H1 (cell line): Measurements from ENCODE around the gene PRRX2. TPM values are rescaled to one million over a fixed set of nuclear protein-coding genes. Genes with fewer than 3 reads are reported as not detected.

Source experiments
- CTCF ChIA-PET: fragments of 300-600 bp; sonication (Branson Sonifier 250); formaldehyde crosslinking; loops from one replicate; lab custom pipeline; 2021; ENCODE audit not compliant: partially characterized antibody; lab: Charles Lee
- POLR2A ChIA-PET: fragments of 300-600 bp; sonication (Branson Sonifier 250); formaldehyde crosslinking; loops from one replicate; lab custom pipeline; 2021; ENCODE audit warnings: inconsistent platforms; ENCODE audit not compliant: partially characterized antibody; lab: Charles Lee
- DNase-seq, 2 experiments: peaks; one replicate each; pipeline versions ENCODE4 v3.0.0 to v3.0.0-alpha.2; 2010 to 2022; ENCODE audit warnings: low spot score in 2 of 2, low read depth in 1 of 2, mixed read lengths in 1 of 2
- FAIRE-seq: peaks from 2 replicates; lab custom pipeline; 2011; peaks lifted over from hg19 to GRCh38; lab: Jason Lieb, UNC
- H2AFZ ChIP-seq: 2 replicates; pipeline ENCODE4 v1.8.1; 2012; ENCODE audit warnings: low read length, inconsistent platforms
- H2AK5ac ChIP-seq: 2 replicates; pipeline ENCODE4 v1.6.1; 2013; ENCODE audit warnings: low read depth, low read length
- H2BK120ac ChIP-seq: replicated peaks from 2 replicates; pipeline ENCODE3; 2013; ENCODE audit warnings: low read depth, low read length, inconsistent platforms
- H2BK12ac ChIP-seq: 2 replicates; pipeline ENCODE4 v1.6.1; 2013; ENCODE audit warnings: low read depth, low read length
- H2BK15ac ChIP-seq: 2 replicates; pipeline ENCODE4 v1.6.1; 2013; ENCODE audit warnings: low read length
- H2BK20ac ChIP-seq: 2 replicates; pipeline ENCODE4 v1.6.1; 2013; ENCODE audit warnings: low read length
- H2BK5ac ChIP-seq: 2 replicates; pipeline ENCODE4 v1.6.1; 2013; ENCODE audit warnings: low read depth, low read length
- H3K14ac ChIP-seq: 2 replicates; pipeline ENCODE4 v1.6.1; 2013; ENCODE audit warnings: inconsistent platforms; ENCODE audit not compliant: insufficient read length
- H3K18ac ChIP-seq: 2 replicates; pipeline ENCODE4 v1.6.1; 2013; ENCODE audit warnings: low read length; ENCODE audit errors: extremely low read depth
- H3K23ac ChIP-seq: 2 replicates; pipeline ENCODE4 v1.6.1; 2013; ENCODE audit warnings: inconsistent platforms; ENCODE audit not compliant: insufficient read length
- H3K23me2 ChIP-seq: 2 replicates; pipeline ENCODE4 v1.6.1; 2013; ENCODE audit warnings: low read depth, low read length
- H3K27ac ChIP-seq: 2 replicates; pipeline ENCODE4 v1.6.1; 2011; ENCODE audit warnings: low read depth, low read length, inconsistent platforms
- H3K27me3 ChIP-seq, 4 experiments: replicated peaks in 1 of 4; 1 replicate in 1 of 4; 2 replicates in 3 of 4; pipeline versions ENCODE4 v1.6.1 to v1.8.1; 2011 to 2013; ENCODE audit warnings: low read length in 3 of 4, mild to moderate bottlenecking in 3 of 4, inconsistent platforms in 2 of 4, mixed read lengths in 2 of 4, moderate library complexity in 1 of 4; ENCODE audit not compliant: control insufficient read depth in 3 of 4, insufficient read depth in 3 of 4; ENCODE audit errors: extremely low read depth in 1 of 4
- H3K36me3 ChIP-seq, 4 experiments: 2 replicates each; pipeline versions ENCODE4 v1.6.1 to v1.8.1; 2011 to 2013; ENCODE audit warnings: mild to moderate bottlenecking in 4 of 4, low read length in 3 of 4, moderate library complexity in 2 of 4, control low read depth in 1 of 4, inconsistent platforms in 1 of 4; ENCODE audit not compliant: insufficient read depth in 4 of 4, control insufficient read depth in 2 of 4
- H3K4ac ChIP-seq: replicated peaks from 2 replicates; pipeline ENCODE3; 2013; ENCODE audit warnings: low read length, low read depth, mixed read lengths, inconsistent platforms; ENCODE audit not compliant: insufficient read length
- H3K4me1 ChIP-seq, 4 experiments: replicated peaks in 1 of 4; 1 replicate in 1 of 4; 2 replicates in 3 of 4; pipeline versions ENCODE4 v1.6.1 to v1.8.1; 2011 to 2013; ENCODE audit warnings: low read length in 3 of 4, inconsistent platforms in 2 of 4, mixed read lengths in 1 of 4; ENCODE audit not compliant: insufficient read depth in 4 of 4, control insufficient read depth in 3 of 4
- H3K4me2 ChIP-seq, 2 experiments: 2 replicates each; pipeline versions ENCODE4 v1.6.1 to v1.8.1; 2011 to 2013; ENCODE audit warnings: low read depth in 2 of 2, low read length in 2 of 2, control low read depth in 1 of 2, inconsistent platforms in 1 of 2, mild to moderate bottlenecking in 1 of 2; ENCODE audit not compliant: insufficient read depth in 1 of 2
- H3K4me3 ChIP-seq, 4 experiments: fragments of 200-600, 300-600 bp in 1 of 4; sonication (generic), shearing (Covaris generic), sonication (Bioruptor Twin) in 1 of 4; 2 replicates each; pipeline versions ENCODE4 v1.5.1 to v1.8.1; 2011 to 2016; ENCODE audit warnings: low read length in 4 of 4, low read depth in 3 of 4, control low read depth in 2 of 4, inconsistent platforms in 2 of 4, mild to moderate bottlenecking in 2 of 4, mixed read lengths in 1 of 4, moderate library complexity in 1 of 4; ENCODE audit not compliant: insufficient read depth in 2 of 4; ENCODE audit errors: extremely low read depth in 1 of 4
- H3K56ac ChIP-seq: replicated peaks from 2 replicates; pipeline ENCODE3; 2013; ENCODE audit warnings: low read depth, mild to moderate bottlenecking, mixed read lengths, low read length, inconsistent platforms; ENCODE audit not compliant: insufficient read length
- H3K79me1 ChIP-seq: 2 replicates; pipeline ENCODE4 v1.6.1; 2013; ENCODE audit warnings: low read depth, low read length, control low read depth
- H3K79me2 ChIP-seq, 2 experiments: 2 replicates each; pipeline versions ENCODE4 v1.6.1 to v1.8.1; 2012 to 2013; ENCODE audit warnings: low read length in 2 of 2, mild to moderate bottlenecking in 2 of 2, inconsistent platforms in 1 of 2; ENCODE audit not compliant: insufficient read depth in 2 of 2, control insufficient read depth in 1 of 2
- H3K9ac ChIP-seq, 4 experiments: replicated peaks in 1 of 4; 1 replicate in 1 of 4; 2 replicates in 3 of 4; pipeline versions ENCODE4 v1.6.1 to v1.8.1; 2011 to 2013; ENCODE audit warnings: low read depth in 3 of 4, low read length in 3 of 4, control low read depth in 2 of 4, mild to moderate bottlenecking in 2 of 4, moderate library complexity in 2 of 4, inconsistent platforms in 1 of 4; ENCODE audit errors: extremely low read depth in 1 of 4
- H3K9me3 ChIP-seq, 2 experiments: 2 replicates each; pipeline versions ENCODE4 v1.6.1 to v1.8.1; 2012 to 2013; ENCODE audit warnings: mild to moderate bottlenecking in 2 of 2, moderate library complexity in 2 of 2, control low read depth in 1 of 2, inconsistent platforms in 1 of 2, low read depth in 1 of 2, low read length in 1 of 2, mixed read lengths in 1 of 2; ENCODE audit not compliant: insufficient read depth in 2 of 2
- H4K20me1 ChIP-seq, 2 experiments: replicated peaks in 1 of 2; 2 replicates each; pipeline versions ENCODE3 to v1.8.1; 2011 to 2013; ENCODE audit warnings: inconsistent platforms in 2 of 2, low read length in 2 of 2, mild to moderate bottlenecking in 1 of 2; ENCODE audit not compliant: insufficient read depth in 2 of 2, control insufficient read depth in 1 of 2
- H4K5ac ChIP-seq: 2 replicates; pipeline ENCODE4 v1.6.1; 2013; ENCODE audit warnings: low read length, low read depth, mixed read lengths, inconsistent platforms; ENCODE audit not compliant: insufficient read length
- H4K8ac ChIP-seq: 2 replicates; pipeline ENCODE4 v1.8.0; 2013; ENCODE audit warnings: mild to moderate bottlenecking, moderate library complexity, low read length, inconsistent platforms; ENCODE audit not compliant: insufficient read depth; ENCODE audit errors: extremely low read depth
- H4K91ac ChIP-seq: replicated peaks from 2 replicates; pipeline ENCODE3; 2013; ENCODE audit warnings: low read length, mixed read lengths, inconsistent platforms; ENCODE audit not compliant: insufficient read length
- ASH2L ChIP-seq: fragments of 200-600, 300-600 bp; sonication (generic); IDR thresholded peaks from one replicate; pipeline ENCODE4 v1.7.1; 2017; ENCODE audit warnings: low read length
- CREB1 ChIP-seq: IDR thresholded peaks from 2 replicates; pipeline ENCODE4 v1.6.1; 2012; ENCODE audit warnings: inconsistent platforms
- KDM4A ChIP-seq: IDR thresholded peaks from one replicate; pipeline ENCODE4 v1.7.1; 2012; ENCODE audit warnings: low read depth, mild to moderate bottlenecking, moderate library complexity, low read length, inconsistent platforms; ENCODE audit not compliant: severe bottlenecking
- RBBP5 ChIP-seq: IDR thresholded peaks from 2 replicates; pipeline ENCODE4 v1.7.1; 2012; ENCODE audit warnings: low read depth, mild to moderate bottlenecking, inconsistent platforms, low read length, moderate library complexity, borderline replicate concordance
- TCF12 ChIP-seq: IDR thresholded peaks from 2 replicates; pipeline ENCODE4 v1.6.1; 2011; ENCODE audit warnings: low read depth, mild to moderate bottlenecking, low read length
- WGBS, 2 experiments: shearing (Covaris generic) in 1 of 2; methylation state at CpG; one replicate each; pipeline versions ENCODE4 v1.1.6 to v1.1.7; 2013 to 2015; ENCODE audit warnings: low lambda C conversion rate in 2 of 2, mixed read lengths in 2 of 2, inconsistent platforms in 1 of 2, low coverage in 1 of 2, missing lambda C conversion rate in 1 of 2; ENCODE audit not compliant: insufficient replicate concordance in 2 of 2, insufficient coverage in 1 of 2, insufficient read length in 1 of 2; ENCODE audit errors: extremely low coverage in 1 of 2, missing lambda C conversion rate in 1 of 2; 5-methylcytosine and 5-hydroxymethylcytosine counted together
- polyA plus RNA-seq, 7 experiments: library from polyadenylated mRNA; depleted of rRNA in 3 of 7; stranded (reverse) in 5 of 7; unstranded in 2 of 7; fragments of >200 nt in 5 of 7; fragments of 200-250 nt in 2 of 7; gene quantifications; 1 replicate in 5 of 7; 2 replicates in 1 of 7; 4 replicates in 1 of 7; pipeline versions ENCODE4 v1.2.1 to v1.2.3, GENCODE V29; 2011 to 2013; ENCODE audit warnings: missing spikeins in 2 of 7, mixed read lengths in 2 of 7
- total RNA-seq: library from RNA; stranded (reverse); fragmentation: NEBNext Ultra II Directional; extraction: Animal tissue kit (Norgen Biotek cat#: 25700); gene quantifications from 2 replicates; pipeline ENCODE4 v1.2.1, GENCODE V29; 2021
- TF ChIP-seq, protein P1 (sequence below): IDR thresholded peaks from 2 replicates; pipeline ENCODE4 v1.6.1; 2011; ENCODE audit warnings: low read depth, mild to moderate bottlenecking, low read length; ENCODE audit not compliant: insufficient read depth

The PRRX2 gene
- total and polyA plus RNA-seq, 2 of the 8 experiments (the other 6 are each of a cell fraction or from before 2014, with no cell fraction given): 5.8 to 9.2 TPM

DNA sequence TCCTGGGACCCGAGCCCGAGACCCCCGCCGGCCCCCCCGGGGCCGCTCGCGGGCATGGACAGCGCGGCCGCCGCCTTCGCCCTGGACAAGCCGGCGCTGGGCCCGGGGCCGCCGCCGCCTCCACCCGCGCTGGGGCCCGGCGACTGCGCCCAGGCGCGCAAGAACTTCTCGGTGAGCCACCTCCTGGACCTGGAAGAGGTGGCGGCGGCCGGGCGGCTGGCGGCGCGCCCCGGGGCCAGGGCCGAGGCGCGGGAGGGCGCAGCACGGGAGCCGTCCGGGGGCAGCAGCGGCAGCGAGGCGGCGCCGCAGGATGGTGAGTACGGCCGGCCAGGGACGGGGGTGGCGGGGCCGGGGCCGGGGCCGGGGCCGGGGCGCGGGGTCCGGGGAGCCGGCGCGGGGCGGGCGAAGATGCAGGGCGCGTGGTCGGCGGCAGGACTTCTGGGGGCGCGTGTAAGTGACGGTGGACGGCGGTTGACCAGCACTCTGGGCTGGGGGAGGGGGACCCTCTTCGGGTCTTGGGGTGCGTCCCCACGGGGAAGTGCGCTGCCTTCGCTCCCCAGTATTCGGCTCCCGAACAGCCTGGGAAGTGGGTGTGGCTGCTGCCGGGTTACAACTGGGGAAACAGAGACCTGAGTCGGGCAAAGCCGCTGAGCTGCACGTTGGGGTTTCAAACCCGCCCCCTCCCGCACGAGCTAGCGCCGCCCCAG, 520 bp downstream of the PRRX2 start:
- H3K23me2 ChIP-seq: peaks cover 9% of the 10 kb centered on the region; the same call in 1 of the 2 replicates
- TF ChIP-seq TCF12: no peak
- peak; percentile 70 for TF ChIP-seq KDM4A
- no peak for TF ChIP-seq ASH2L
- TF ChIP-seq, protein P1, sequence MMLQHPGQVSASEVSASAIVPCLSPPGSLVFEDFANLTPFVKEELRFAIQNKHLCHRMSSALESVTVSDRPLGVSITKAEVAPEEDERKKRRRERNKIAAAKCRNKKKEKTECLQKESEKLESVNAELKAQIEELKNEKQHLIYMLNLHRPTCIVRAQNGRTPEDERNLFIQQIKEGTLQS: no peak
- TF ChIP-seq CREB1: peak; percentile 55; the same call in 1 of the 2 replicates
- TF ChIP-seq RBBP5: 0 out of 2 replicates have a peak, but pooled peaks have one; percentile 42
- H4K20me1 ChIP-seq: no peaks in the 10 kb centered on the region
- no peak overlapping the region for H3K14ac ChIP-seq
- no peak overlapping the region for H4K5ac ChIP-seq
- peak overlapping the region in 1 of 4 experiments; percentile 34; a peak in 2 of 7 replicates for H3K9ac ChIP-seq
- H2BK120ac ChIP-seq: no peak overlapping the region
- peaks cover 0 to 9% (median 4%) of the 10 kb centered on the region in 4 experiments; a peak in 6 of 7 replicates for H3K4me1 ChIP-seq
- no peaks in the 10 kb centered on the region for H3K79me2 ChIP-seq
- H3K27ac ChIP-seq: no peak overlapping the region
- H3K4ac ChIP-seq: no peak overlapping the region
- H2BK12ac ChIP-seq: peak overlapping the region; percentile 50; the same call in 1 of the 2 replicates
- CTCF ChIA-PET: interaction anchor here (1.2 to 2.9 kb wide), 2 partner anchors 10 to 11 kb away, joined by 5 to 7 read pairs; no protein-coding TSS in a partner anchor
- no peak overlapping the region for H3K56ac ChIP-seq
- H3K18ac ChIP-seq: no peak overlapping the region
- H2BK20ac ChIP-seq: no peak overlapping the region
- no peak overlapping the region; the same call in 1 of the 2 replicates for H2AFZ ChIP-seq
- H3K4me3 ChIP-seq: peak overlapping the region; percentile 32 to 77 (median 40)
- H4K91ac ChIP-seq: no peak overlapping the region
- no peaks in the 10 kb centered on the region for H3K36me3 ChIP-seq
- H3K9me3 ChIP-seq: no peaks in the 10 kb centered on the region
- no peak overlapping the region for H2BK15ac ChIP-seq
- peaks cover 9 to 30% (median 21%) of the 10 kb centered on the region in 4 experiments for H3K27me3 ChIP-seq
- WGBS, 2 experiments: 1% methylated on average over 16 of the region's 88 CpGs; no CpG with 5 or more reads in 1 of the 2 experiments
- no peak overlapping the region for H2AK5ac ChIP-seq
- no peak for FAIRE-seq
- no peak overlapping the region for H3K23ac ChIP-seq
- H3K4me2 ChIP-seq: peak overlapping the region; percentile 52 to 72
- DNase-seq: peak in 1 of 2 experiments; percentile 65
- H2BK5ac ChIP-seq: no peak overlapping the region
- POLR2A ChIA-PET: interaction anchor here (0.8 to 3.0 kb wide), 4 partner anchors 9 to 47 kb away, joined by 3 to 6 read pairs (median 4); no protein-coding TSS in a partner anchor
- no peak overlapping the region; the same call in 1 of the 2 replicates for H4K8ac ChIP-seq
- H3K79me1 ChIP-seq: no peaks in the 10 kb centered on the region
